Measurements from ENCODE around the gene GGA1.

DNA sequence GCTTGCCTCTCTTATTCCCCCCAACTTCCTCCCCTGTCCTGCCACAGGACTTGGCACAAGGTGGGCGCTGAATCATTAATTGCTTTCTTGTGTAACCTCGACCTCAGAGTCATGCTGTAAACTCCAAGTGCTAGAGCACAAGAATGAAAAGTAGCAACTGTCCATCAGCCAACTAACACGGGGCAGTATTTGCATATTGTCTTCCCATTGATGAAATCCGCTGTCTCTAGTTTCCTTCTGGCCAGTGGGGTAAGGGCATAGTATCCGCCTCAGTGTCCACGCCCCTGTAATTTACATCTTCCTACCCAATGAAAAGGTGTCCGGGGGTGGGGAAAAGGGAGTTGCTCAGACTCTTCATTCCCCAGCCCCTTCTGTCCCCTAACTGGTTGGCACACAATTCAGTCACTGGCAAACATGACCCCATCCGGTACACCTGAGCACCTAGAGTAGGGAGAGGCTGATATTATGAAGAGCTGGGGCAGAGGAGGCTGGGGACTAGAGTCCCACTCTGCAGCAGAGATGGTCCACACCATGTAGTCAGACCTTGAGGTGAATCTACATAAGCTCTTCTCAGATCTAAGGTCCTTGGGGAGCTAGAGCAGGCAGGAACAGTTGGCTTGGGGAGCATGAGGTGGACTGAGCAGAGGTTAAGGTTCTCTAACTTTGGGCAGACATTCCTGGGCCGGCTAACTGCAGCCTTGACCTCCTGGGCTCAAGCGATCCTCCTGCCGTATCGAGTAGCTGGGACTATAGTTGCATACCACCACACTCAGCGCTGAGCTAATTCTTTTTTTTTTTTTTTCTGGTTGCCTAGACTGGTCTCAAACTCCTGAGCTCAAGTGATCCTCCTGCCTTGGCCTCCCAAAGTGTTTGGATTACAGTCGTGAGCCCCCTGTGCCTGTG is 6.8 kb upstream of the GGA1 start:
- no peak for TF ChIP-seq CTCF (IDR thresholded peaks at IDR 0.05 in 8 of 11, conservative IDR thresholded peaks at IDR 0.05 in 3 of 11)
- TF ChIP-seq POLR2AphosphoS5 (IDR thresholded peaks at IDR 0.05): no peak

All from spleen (tissue), 7 donors.